ENCODE data around the gene P2RX7.
"Not testable (repeated sequence)": the region's sequence is repeated elsewhere in the genome, so short reads cannot be mapped to it uniquely, and the experiment has no call there.

P2RX7 gene

GRCh38 chr12:121202407-121203355 is 70.0 kb downstream of the P2RX7 start:
- no peak for DNase-seq (ENCODE audit: low read depth in 1 of 2, low spot score in 1 of 2)

- DNase-seq (ENCODE audit: low read depth in 1 of 2, low spot score in 1 of 2), result no peak
Measured at GRCh38 chr12:121203482-121203881, 70.8 kb downstream of the P2RX7 start.

GRCh38 chr12:121205491-121205890 is 72.8 kb downstream of the P2RX7 start:
- DNase-seq (ENCODE audit: low read depth in 1 of 2, low spot score in 1 of 2), result no peak

GRCh38 chr12:121208571-121208970 is 75.9 kb downstream of the P2RX7 start:
- DNase-seq (ENCODE audit: low read depth in 1 of 2, low spot score in 1 of 2), result not testable (repeated sequence)

- no peak for DNase-seq (ENCODE audit: low read depth in 1 of 2, low spot score in 1 of 2)
Measured at GRCh38 chr12:121209221-121209620, 76.5 kb downstream of the P2RX7 start.

GRCh38 chr12:121209624-121210572 is 77.2 kb downstream of the P2RX7 start, which contains the start of gene P2RX4:
P2RX4 (plus strand) TSS chr12:121210129; CDS start chr12:121210165, 36 bp downstream.
- DNase-seq (ENCODE audit: low read depth in 1 of 2, low spot score in 1 of 2), result peak; percentile 70 to 71

- DNase-seq (ENCODE audit: low read depth in 1 of 2, low spot score in 1 of 2), result no peak
Measured at GRCh38 chr12:121212875-121213274, 80.2 kb downstream of the P2RX7 start.

GRCh38 chr12:121214166-121214777 is 81.6 kb downstream of the P2RX7 start:
- peak in 1 of 2 donors; percentile 15 for DNase-seq (ENCODE audit: low read depth in 1 of 2, low spot score in 1 of 2)

- DNase-seq (ENCODE audit: low read depth in 1 of 2, low spot score in 1 of 2), result no peak
Measured at GRCh38 chr12:121214855-121215745, 82.4 kb downstream of the P2RX7 start.

- DNase-seq (ENCODE audit: low read depth in 1 of 2, low spot score in 1 of 2), result no peak
Measured at GRCh38 chr12:121216102-121216501, 83.4 kb downstream of the P2RX7 start.

- DNase-seq (ENCODE audit: low read depth in 1 of 2, low spot score in 1 of 2), result no peak
Measured at GRCh38 chr12:121217063-121217462, 84.4 kb downstream of the P2RX7 start.

GRCh38 chr12:121217761-121218160 is 85.1 kb downstream of the P2RX7 start:
- no peak for DNase-seq (ENCODE audit: low read depth in 1 of 2, low spot score in 1 of 2)

- no peak for DNase-seq (ENCODE audit: low read depth in 1 of 2, low spot score in 1 of 2)
Measured at GRCh38 chr12:121218588-121219352, 86.1 kb downstream of the P2RX7 start.

- no peak for DNase-seq (ENCODE audit: low read depth in 1 of 2, low spot score in 1 of 2)
Measured at GRCh38 chr12:121219353-121219986, 86.8 kb downstream of the P2RX7 start.

GRCh38 chr12:121222847-121223246 is 90.2 kb downstream of the P2RX7 start:
- DNase-seq (ENCODE audit: low read depth in 1 of 2, low spot score in 1 of 2), result no peak

- DNase-seq (ENCODE audit: low read depth in 1 of 2, low spot score in 1 of 2), result no peak
Measured at GRCh38 chr12:121223292-121224285, 90.9 kb downstream of the P2RX7 start.

- DNase-seq (ENCODE audit: low read depth in 1 of 2, low spot score in 1 of 2), result no peak
Measured at GRCh38 chr12:121224591-121224990, 91.9 kb downstream of the P2RX7 start.

- DNase-seq (ENCODE audit: low read depth in 1 of 2, low spot score in 1 of 2), result no peak
Measured at GRCh38 chr12:121226399-121226798, 93.7 kb downstream of the P2RX7 start.

Measured in activated CD4-positive, alpha-beta T cell treated with anti-CD3 and anti-CD28 coated beads, Interleukin-2, amount 50 U/mL, for 24 hours (primary cell).